SU-DHL-6 (cell line): ENCODE results near the gene C5orf63.
"Not testable (repeated sequence)": the region's sequence is repeated elsewhere in the genome, so short reads cannot be mapped to it uniquely, and the experiment has no call there.

ENCODE experiments used
- EZH2phosphoT487 ChIP-seq: fragments of 200-600 bp; sonication (generic), shearing (Covaris generic); conservative IDR thresholded peaks from 2 replicates; pipeline ENCODE4 v1.6.1; 2018; ENCODE audit warnings: mild to moderate bottlenecking, antibody characterized with exemption, low read length, moderate library complexity, mixed read lengths
- TF ChIP-seq, protein P1 (sequence below): fragments of 200-600 bp; sonication (generic); IDR thresholded peaks from one replicate; pipeline ENCODE4 v1.5.1; 2017; ENCODE audit warnings: antibody characterized with exemption, mild to moderate bottlenecking, low read length, moderate library complexity; ENCODE audit not compliant: insufficient read depth, poor library complexity, severe bottlenecking

DNA sequence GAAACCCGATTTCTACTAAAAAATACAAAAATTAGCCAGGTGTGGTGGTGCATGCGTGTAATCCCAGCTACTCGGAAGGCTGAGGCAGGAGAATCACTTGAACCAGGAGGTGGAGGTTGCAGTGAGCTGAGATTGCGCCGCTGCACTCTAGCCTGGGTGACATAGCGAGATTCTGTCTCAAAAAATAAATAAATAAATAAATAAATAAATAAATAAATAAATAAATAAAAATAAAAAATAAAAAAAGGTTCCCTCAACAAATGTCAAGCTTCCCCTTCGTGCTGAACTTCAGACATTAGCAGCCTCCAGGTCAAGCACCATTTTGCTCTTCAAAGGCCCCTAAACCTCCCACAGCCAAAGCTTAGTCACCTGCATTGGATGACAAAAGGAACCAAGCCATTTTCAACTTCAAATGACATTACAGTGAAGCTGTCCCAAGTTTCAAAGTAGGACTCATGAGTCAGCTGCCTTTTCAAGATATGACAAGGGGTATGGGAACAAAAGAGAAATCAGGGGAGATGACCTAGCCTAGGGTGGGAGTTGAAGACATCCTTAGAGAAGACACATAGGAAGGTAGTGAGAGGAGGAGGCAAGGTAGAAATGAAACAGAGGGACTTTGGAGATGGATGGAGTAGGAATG lies 49.6 kb downstream of the C5orf63 start:
- TF ChIP-seq, protein P1, sequence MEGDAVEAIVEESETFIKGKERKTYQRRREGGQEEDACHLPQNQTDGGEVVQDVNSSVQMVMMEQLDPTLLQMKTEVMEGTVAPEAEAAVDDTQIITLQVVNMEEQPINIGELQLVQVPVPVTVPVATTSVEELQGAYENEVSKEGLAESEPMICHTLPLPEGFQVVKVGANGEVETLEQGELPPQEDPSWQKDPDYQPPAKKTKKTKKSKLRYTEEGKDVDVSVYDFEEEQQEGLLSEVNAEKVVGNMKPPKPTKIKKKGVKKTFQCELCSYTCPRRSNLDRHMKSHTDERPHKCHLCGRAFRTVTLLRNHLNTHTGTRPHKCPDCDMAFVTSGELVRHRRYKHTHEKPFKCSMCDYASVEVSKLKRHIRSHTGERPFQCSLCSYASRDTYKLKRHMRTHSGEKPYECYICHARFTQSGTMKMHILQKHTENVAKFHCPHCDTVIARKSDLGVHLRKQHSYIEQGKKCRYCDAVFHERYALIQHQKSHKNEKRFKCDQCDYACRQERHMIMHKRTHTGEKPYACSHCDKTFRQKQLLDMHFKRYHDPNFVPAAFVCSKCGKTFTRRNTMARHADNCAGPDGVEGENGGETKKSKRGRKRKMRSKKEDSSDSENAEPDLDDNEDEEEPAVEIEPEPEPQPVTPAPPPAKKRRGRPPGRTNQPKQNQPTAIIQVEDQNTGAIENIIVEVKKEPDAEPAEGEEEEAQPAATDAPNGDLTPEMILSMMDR: not testable (repeated sequence)
- not testable (repeated sequence) for TF ChIP-seq EZH2phosphoT487
